A549 (cell line): ENCODE measurements around the gene PRKN.

Source experiments
- ESRRA ChIP-seq: fragments of 150-350 bp; IDR thresholded peaks from 2 replicates; pipeline ENCODE4 v1.6.1; 2014; ENCODE audit warnings: mild to moderate bottlenecking, low read length, borderline replicate concordance
- PBX3 ChIP-seq: IDR thresholded peaks from 2 replicates; pipeline ENCODE4 v1.6.1; 2012
- POLR2A ChIP-seq: IDR thresholded peaks from 2 replicates; pipeline ENCODE4 v1.6.1; 2012; ENCODE audit warnings: mild to moderate bottlenecking, low read length
- RAD21 ChIP-seq, 2 experiments: fragments of >200 bp in 1 of 2; sonication (Bioruptor Twin) in 1 of 2; formaldehyde crosslinking in 1 of 2; IDR thresholded peaks in 1 of 2; conservative IDR thresholded peaks in 1 of 2; 2 replicates in 1 of 2; 3 replicates in 1 of 2; pipeline ENCODE4 v1.6.1; 2012 to 2018; ENCODE audit warnings: inconsistent platforms in 1 of 2
- TF ChIP-seq, protein P1 (sequence below): fragments of >200 bp; sonication (Bioruptor Twin); formaldehyde crosslinking; IDR thresholded peaks from 3 replicates; pipeline ENCODE4 v1.5.1; 2016

GRCh38 chr6:161644521-161644920, 1083.0 kb downstream of the PRKN start:
- no peak for TF ChIP-seq POLR2A
- TF ChIP-seq, protein P1, sequence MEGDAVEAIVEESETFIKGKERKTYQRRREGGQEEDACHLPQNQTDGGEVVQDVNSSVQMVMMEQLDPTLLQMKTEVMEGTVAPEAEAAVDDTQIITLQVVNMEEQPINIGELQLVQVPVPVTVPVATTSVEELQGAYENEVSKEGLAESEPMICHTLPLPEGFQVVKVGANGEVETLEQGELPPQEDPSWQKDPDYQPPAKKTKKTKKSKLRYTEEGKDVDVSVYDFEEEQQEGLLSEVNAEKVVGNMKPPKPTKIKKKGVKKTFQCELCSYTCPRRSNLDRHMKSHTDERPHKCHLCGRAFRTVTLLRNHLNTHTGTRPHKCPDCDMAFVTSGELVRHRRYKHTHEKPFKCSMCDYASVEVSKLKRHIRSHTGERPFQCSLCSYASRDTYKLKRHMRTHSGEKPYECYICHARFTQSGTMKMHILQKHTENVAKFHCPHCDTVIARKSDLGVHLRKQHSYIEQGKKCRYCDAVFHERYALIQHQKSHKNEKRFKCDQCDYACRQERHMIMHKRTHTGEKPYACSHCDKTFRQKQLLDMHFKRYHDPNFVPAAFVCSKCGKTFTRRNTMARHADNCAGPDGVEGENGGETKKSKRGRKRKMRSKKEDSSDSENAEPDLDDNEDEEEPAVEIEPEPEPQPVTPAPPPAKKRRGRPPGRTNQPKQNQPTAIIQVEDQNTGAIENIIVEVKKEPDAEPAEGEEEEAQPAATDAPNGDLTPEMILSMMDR, result no peak
- TF ChIP-seq PBX3, result no peak
- no peak for TF ChIP-seq RAD21 (conservative IDR thresholded peaks at IDR 0.05 in 1 of 2, IDR thresholded peaks at IDR 0.05 in 1 of 2)
- no peak for TF ChIP-seq ESRRA
